ENCODE data around the gene KIR3DL2.
"Not testable (repeated sequence)": the region's sequence is repeated elsewhere in the genome, so short reads cannot be mapped to it uniquely, and the experiment has no call there.

KIR3DL2 gene

GRCh38 chr19:54850061-54850640 is at the start of gene KIR3DL2:
KIR3DL2 (plus strand) TSS chr19:54850443; CDS start chr19:54850476, 33 bp downstream.
- H3K27ac Mint-ChIP-seq; H3K27me3 Mint-ChIP-seq (ENCODE audit: low read depth, poor library complexity); DNase-seq; H3K4me3 Mint-ChIP-seq; H3K4me1 Mint-ChIP-seq; H3K36me3 Mint-ChIP-seq (ENCODE audit: low read depth): not testable (repeated sequence)
- H3K9me3 Mint-ChIP-seq, result peaks cover 93% of the 10 kb centered on the region

- peaks cover 92% of the 10 kb centered on the region for H3K9me3 Mint-ChIP-seq
- H3K36me3 Mint-ChIP-seq (ENCODE audit: low read depth), result no peaks in the 10 kb centered on the region
- DNase-seq, result no peak
- no peaks in the 10 kb centered on the region for H3K4me1 Mint-ChIP-seq
- no peak for TF ChIP-seq CTCF (IDR thresholded peaks at IDR 0.05)
- H3K27me3 Mint-ChIP-seq (ENCODE audit: low read depth, poor library complexity), result no peaks in the 10 kb centered on the region
- no peak within 1 kb of the TSS for H3K4me3 Mint-ChIP-seq
- no peak within 1 kb of the TSS for H3K27ac Mint-ChIP-seq
Measured at GRCh38 chr19:54803410-54803809, 46.8 kb upstream of the KIR3DL2 start, which contains the start of gene KIR2DL4. KIR2DL4 (plus strand) TSS chr19:54803610; CDS start chr19:54803652, 42 bp downstream.

- no peaks in the 10 kb centered on the region for H3K4me1 Mint-ChIP-seq
- no peak for TF ChIP-seq CTCF (IDR thresholded peaks at IDR 0.05)
- no peak overlapping the region for H3K4me3 Mint-ChIP-seq
- H3K36me3 Mint-ChIP-seq (ENCODE audit: low read depth), result no peaks in the 10 kb centered on the region
- H3K9me3 Mint-ChIP-seq, result peaks cover 91% of the 10 kb centered on the region
- DNase-seq, result no peak
- no peaks in the 10 kb centered on the region for H3K27me3 Mint-ChIP-seq (ENCODE audit: low read depth, poor library complexity)
- no peak overlapping the region for H3K27ac Mint-ChIP-seq
Measured at GRCh38 chr19:54804101-54804500, 46.1 kb upstream of the KIR3DL2 start.

- TF ChIP-seq CTCF (IDR thresholded peaks at IDR 0.05), result no peak
- no peak overlapping the region for H3K27ac Mint-ChIP-seq
- peaks cover 91% of the 10 kb centered on the region for H3K9me3 Mint-ChIP-seq
- no peaks in the 10 kb centered on the region for H3K4me1 Mint-ChIP-seq
- H3K36me3 Mint-ChIP-seq (ENCODE audit: low read depth), result no peaks in the 10 kb centered on the region
- no peaks in the 10 kb centered on the region for H3K27me3 Mint-ChIP-seq (ENCODE audit: low read depth, poor library complexity)
- no peak overlapping the region for H3K4me3 Mint-ChIP-seq
- no peak for DNase-seq
Measured at GRCh38 chr19:54804571-54804970, 45.7 kb upstream of the KIR3DL2 start.

- Mint-ChIP-seq H3K4me3 (no peak overlapping the region), H3K4me1 (no peaks in the 10 kb centered on the region), H3K27me3 (ENCODE audit: low read depth, poor library complexity) (no peaks in the 10 kb centered on the region), H3K27ac (no peak overlapping the region), H3K9me3 (peaks cover 92% of the 10 kb centered on the region), H3K36me3 (ENCODE audit: low read depth) (no peaks in the 10 kb centered on the region)
- no peak for TF ChIP-seq CTCF (IDR thresholded peaks at IDR 0.05)
- DNase-seq, result no peak
Measured at GRCh38 chr19:54805665-54806515, 44.4 kb upstream of the KIR3DL2 start.

- DNase-seq, result no peak
- H3K27ac Mint-ChIP-seq, result no peak overlapping the region
- H3K27me3 Mint-ChIP-seq (ENCODE audit: low read depth, poor library complexity), result no peaks in the 10 kb centered on the region
- no peaks in the 10 kb centered on the region for H3K4me1 Mint-ChIP-seq
- no peak for TF ChIP-seq CTCF (IDR thresholded peaks at IDR 0.05)
- peaks cover 92% of the 10 kb centered on the region for H3K9me3 Mint-ChIP-seq
- no peak overlapping the region for H3K4me3 Mint-ChIP-seq
- no peaks in the 10 kb centered on the region for H3K36me3 Mint-ChIP-seq (ENCODE audit: low read depth)
Measured at GRCh38 chr19:54806516-54806838, 43.8 kb upstream of the KIR3DL2 start.

GRCh38 chr19:54814571-54814970 is 35.7 kb upstream of the KIR3DL2 start:
- H3K27me3 Mint-ChIP-seq (ENCODE audit: low read depth, poor library complexity); DNase-seq; H3K4me1 Mint-ChIP-seq; H3K36me3 Mint-ChIP-seq (ENCODE audit: low read depth); H3K4me3 Mint-ChIP-seq; H3K27ac Mint-ChIP-seq: not testable (repeated sequence)
- peaks cover 97% of the 10 kb centered on the region for H3K9me3 Mint-ChIP-seq

GRCh38 chr19:54816251-54816650 is 34.0 kb upstream of the KIR3DL2 start, which contains the start of gene KIR3DL1:
KIR3DL1 (plus strand) TSS chr19:54816468.
- peaks cover 97% of the 10 kb centered on the region for H3K9me3 Mint-ChIP-seq
- DNase-seq; H3K27ac Mint-ChIP-seq; H3K36me3 Mint-ChIP-seq (ENCODE audit: low read depth); H3K27me3 Mint-ChIP-seq (ENCODE audit: low read depth, poor library complexity); H3K4me1 Mint-ChIP-seq; H3K4me3 Mint-ChIP-seq: not testable (repeated sequence)
